Keratinocyte (primary cell): ENCODE data around the gene ZBTB38. TPM values are rescaled to one million over a fixed set of nuclear protein-coding genes. Genes with fewer than 3 reads are reported as not detected.

Source experiments
- DNase-seq: peaks from one replicate; pipeline ENCODE4 v3.0.0-alpha.2; 2011; ENCODE audit warnings: low read depth, missing footprints, low spot score
- FAIRE-seq: peaks from 2 replicates; lab custom pipeline; 2011; peaks lifted over from hg19 to GRCh38; lab: Jason Lieb, UNC
- H2AFZ ChIP-seq: 2 replicates; pipeline ENCODE4 v1.6.0; 2012; ENCODE audit warnings: low read length, control low read depth, inconsistent platforms; ENCODE audit not compliant: control insufficient read depth
- H3K27ac ChIP-seq: 2 replicates; pipeline ENCODE4 v1.5.1; 2011; ENCODE audit warnings: low read length; ENCODE audit not compliant: control insufficient read depth, insufficient read depth
- H3K27me3 ChIP-seq: 3 replicates; pipeline ENCODE4 v1.6.0; 2011; ENCODE audit warnings: low read length; ENCODE audit not compliant: control insufficient read depth, insufficient read depth; ENCODE audit errors: extremely low read depth
- H3K36me3 ChIP-seq, 2 experiments: 2 replicates in 1 of 2; 3 replicates in 1 of 2; pipeline ENCODE4 v1.5.1; 2011; ENCODE audit warnings: low read length in 2 of 2, mild to moderate bottlenecking in 1 of 2; ENCODE audit not compliant: control insufficient read depth in 2 of 2, insufficient read depth in 2 of 2; ENCODE audit errors: extremely low read depth in 1 of 2
- H3K4me1 ChIP-seq: 3 replicates; pipeline ENCODE4 v1.5.1; 2011; ENCODE audit warnings: low read length; ENCODE audit not compliant: control insufficient read depth, insufficient read depth; ENCODE audit errors: extremely low read depth
- H3K4me2 ChIP-seq: 3 replicates; pipeline ENCODE4 v1.6.0; 2011; ENCODE audit warnings: low read depth, low read length; ENCODE audit not compliant: control insufficient read depth, insufficient read depth; ENCODE audit errors: extremely low read depth
- H3K4me3 ChIP-seq, 3 experiments: fragments of 200-600 bp in 1 of 3; sonication (generic) in 1 of 3; 2 replicates in 2 of 3; 3 replicates in 1 of 3; pipeline ENCODE4 v1.5.1; 2011 to 2016; ENCODE audit warnings: low read length in 3 of 3, mild to moderate bottlenecking in 3 of 3, control low read depth in 2 of 3, inconsistent platforms in 1 of 3, low read depth in 1 of 3, mixed read lengths in 1 of 3, mixed run types in 1 of 3, moderate library complexity in 1 of 3; ENCODE audit not compliant: control insufficient read depth in 2 of 3, insufficient read depth in 2 of 3; ENCODE audit errors: extremely low read depth in 1 of 3
- H3K79me2 ChIP-seq: 2 replicates; pipeline ENCODE4 v1.6.0; 2012; ENCODE audit warnings: low read length; ENCODE audit not compliant: control insufficient read depth, insufficient read depth
- H3K9ac ChIP-seq: 3 replicates; pipeline ENCODE4 v1.6.0; 2011; ENCODE audit warnings: low read length; ENCODE audit not compliant: control insufficient read depth, insufficient read depth; ENCODE audit errors: extremely low read depth
- H3K9me1 ChIP-seq: 3 replicates; pipeline ENCODE4 v1.6.0; 2011; ENCODE audit warnings: low read length; ENCODE audit not compliant: control insufficient read depth, insufficient read depth; ENCODE audit errors: extremely low read depth
- H3K9me3 ChIP-seq: 2 replicates; pipeline ENCODE4 v1.5.1; 2012; ENCODE audit warnings: low read depth, low read length; ENCODE audit not compliant: control insufficient read depth
- H4K20me1 ChIP-seq: 3 replicates; pipeline ENCODE4 v1.6.0; 2011; ENCODE audit warnings: low read length; ENCODE audit not compliant: control insufficient read depth, insufficient read depth; ENCODE audit errors: extremely low read depth
- EZH2 ChIP-seq: IDR thresholded peaks from one replicate; pipeline ENCODE4 v1.6.1; 2012; ENCODE audit warnings: inconsistent platforms, mild to moderate bottlenecking, low read length, moderate library complexity
- dilution Hi-C: fragments of 300-500 bp; cut with MboI; formaldehyde crosslinking; loops from one replicate; pipeline ENCODE4 v1.7.0; 2020; ENCODE audit warnings: low sequenced_read_pairs; ENCODE audit not compliant: extremely low pct_ligation_motif_present
- polyA plus RNA-seq, 5 experiments: library from polyadenylated mRNA; depleted of rRNA in 3 of 5; stranded (reverse) in 3 of 5; stranded (forward) in 1 of 5; unstranded in 1 of 5; fragments of >200 nt; gene quantifications; 1 replicate in 1 of 5; 2 replicates in 3 of 5; 3 replicates in 1 of 5; pipeline versions ENCODE4 v1.2.1 to v1.2.3, GENCODE V29; 2011 to 2012; ENCODE audit warnings: missing spikeins in 2 of 5, low read depth in 1 of 5, low replicate concordance in 1 of 5
- TF ChIP-seq, protein P1 (sequence below), 3 experiments: IDR thresholded peaks in 1 of 3; conservative IDR thresholded peaks in 1 of 3; optimal IDR thresholded peaks in 1 of 3; 2 replicates in 2 of 3; 3 replicates in 1 of 3; pipeline versions ENCODE3 to v1.5.1; 2011; ENCODE audit warnings: low read length in 3 of 3, mild to moderate bottlenecking in 3 of 3, moderate library complexity in 2 of 3, control low read depth in 1 of 3, inconsistent platforms in 1 of 3; ENCODE audit not compliant: insufficient read depth in 2 of 3; ENCODE audit errors: extremely low read depth in 1 of 3

Gene ZBTB38
- polyA plus RNA-seq, 1 donor (not counting 4 experiments of a cell fraction or from before 2014, with no cell fraction given) = 34.9 TPM

DNA sequence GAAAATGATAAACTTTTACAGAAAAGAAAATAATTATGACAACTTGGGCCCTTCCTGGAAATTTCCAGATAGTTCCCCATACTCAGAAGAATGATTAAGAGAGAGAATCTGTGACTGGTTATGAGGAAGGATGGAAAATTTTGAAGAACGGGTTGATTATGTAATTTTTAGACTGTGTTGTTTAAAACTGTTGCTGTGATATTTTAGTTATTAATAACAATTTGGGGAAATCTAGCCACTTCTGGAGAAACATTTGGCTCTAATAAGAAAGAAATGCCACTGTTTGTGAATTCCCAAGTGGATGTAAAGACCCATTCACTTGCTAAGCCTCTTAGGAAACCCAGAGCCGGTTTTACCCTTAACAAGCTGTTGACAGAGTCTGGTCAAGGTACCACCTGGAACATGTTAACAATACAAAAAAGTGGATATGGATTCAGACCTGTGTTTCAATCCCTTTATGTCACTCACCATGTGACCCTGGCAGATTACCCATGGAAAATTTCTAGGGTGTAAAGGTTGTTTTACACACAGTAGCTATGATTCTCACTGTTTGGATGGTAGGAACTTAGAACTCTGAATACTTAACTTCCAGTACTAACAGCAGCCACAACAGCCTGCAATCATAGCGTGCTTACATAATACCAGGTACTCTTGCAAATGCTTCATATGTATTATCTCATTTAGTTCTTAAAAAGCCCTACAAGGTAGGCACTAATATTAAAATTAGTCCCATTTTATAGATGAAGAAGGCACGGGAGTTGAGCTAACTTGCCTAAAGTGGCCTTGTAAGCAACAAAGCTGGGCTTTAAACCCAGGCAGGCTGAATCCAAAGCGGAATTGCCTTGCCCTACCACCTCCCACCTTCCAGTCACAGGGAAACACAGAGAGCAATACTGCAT, 32.0 kb downstream of the ZBTB38 start:
- no peaks in the 10 kb centered on the region for H4K20me1 ChIP-seq
- peaks cover 11 to 13% of the 10 kb centered on the region in 2 experiments for H3K36me3 ChIP-seq
- peak overlapping the region; percentile 22 for H3K9ac ChIP-seq
- H3K79me2 ChIP-seq = peaks cover 18% of the 10 kb centered on the region
- H3K9me1 ChIP-seq = no peaks in the 10 kb centered on the region
- no peak for TF ChIP-seq EZH2
- TF ChIP-seq, protein P1, sequence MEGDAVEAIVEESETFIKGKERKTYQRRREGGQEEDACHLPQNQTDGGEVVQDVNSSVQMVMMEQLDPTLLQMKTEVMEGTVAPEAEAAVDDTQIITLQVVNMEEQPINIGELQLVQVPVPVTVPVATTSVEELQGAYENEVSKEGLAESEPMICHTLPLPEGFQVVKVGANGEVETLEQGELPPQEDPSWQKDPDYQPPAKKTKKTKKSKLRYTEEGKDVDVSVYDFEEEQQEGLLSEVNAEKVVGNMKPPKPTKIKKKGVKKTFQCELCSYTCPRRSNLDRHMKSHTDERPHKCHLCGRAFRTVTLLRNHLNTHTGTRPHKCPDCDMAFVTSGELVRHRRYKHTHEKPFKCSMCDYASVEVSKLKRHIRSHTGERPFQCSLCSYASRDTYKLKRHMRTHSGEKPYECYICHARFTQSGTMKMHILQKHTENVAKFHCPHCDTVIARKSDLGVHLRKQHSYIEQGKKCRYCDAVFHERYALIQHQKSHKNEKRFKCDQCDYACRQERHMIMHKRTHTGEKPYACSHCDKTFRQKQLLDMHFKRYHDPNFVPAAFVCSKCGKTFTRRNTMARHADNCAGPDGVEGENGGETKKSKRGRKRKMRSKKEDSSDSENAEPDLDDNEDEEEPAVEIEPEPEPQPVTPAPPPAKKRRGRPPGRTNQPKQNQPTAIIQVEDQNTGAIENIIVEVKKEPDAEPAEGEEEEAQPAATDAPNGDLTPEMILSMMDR (optimal IDR thresholded peaks at IDR 0.05 in 1 of 3, IDR thresholded peaks at IDR 0.05 in 1 of 3, conservative IDR thresholded peaks at IDR 0.05 in 1 of 3; ENCODE audit: extremely low read depth in 1 of 3, insufficient read depth in 2 of 3, low read length in 3 of 3) = no peak
- dilution Hi-C loops = no loop called here
- H3K27me3 ChIP-seq = no peaks in the 10 kb centered on the region
- H3K4me1 ChIP-seq = peaks cover 38% of the 10 kb centered on the region
- DNase-seq (no peak), FAIRE-seq (no peak)
- H3K4me2 ChIP-seq = peak overlapping the region; percentile 82
- H3K4me3 ChIP-seq = no peak overlapping the region
- no peaks in the 10 kb centered on the region for H3K9me3 ChIP-seq
- peak overlapping the region; percentile 3 for H2AFZ ChIP-seq
- H3K27ac ChIP-seq = peak overlapping the region; percentile 19

DNA sequence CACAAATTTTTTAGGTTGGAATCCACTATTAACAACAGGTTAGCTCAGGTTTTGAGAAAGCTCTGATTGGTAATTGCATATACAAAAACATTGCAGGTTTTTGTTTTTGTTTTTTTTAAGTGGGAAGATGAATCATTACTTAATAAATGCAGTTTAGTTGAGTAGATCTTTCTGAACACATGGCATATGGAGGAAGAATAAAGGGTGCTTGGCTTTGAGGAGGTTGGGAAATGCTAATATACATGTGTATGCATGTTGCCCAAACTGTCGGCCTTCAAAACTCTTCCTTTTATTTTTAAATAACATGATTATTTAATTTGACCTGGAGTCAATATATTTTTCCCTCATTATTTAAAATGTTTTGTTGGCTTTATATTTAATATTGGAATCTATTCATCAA, 32.8 kb downstream of the ZBTB38 start:
- H3K36me3 ChIP-seq = peaks cover 16 to 18% of the 10 kb centered on the region in 2 experiments
- H3K9me3 ChIP-seq = no peaks in the 10 kb centered on the region
- peak overlapping the region; percentile 82 for H3K4me2 ChIP-seq
- no peaks in the 10 kb centered on the region for H3K9me1 ChIP-seq
- no peak overlapping the region for H2AFZ ChIP-seq
- FAIRE-seq (no peak), DNase-seq (no peak)
- no peak overlapping the region for H3K9ac ChIP-seq
- peak overlapping the region; percentile 80 for H3K27ac ChIP-seq
- TF ChIP-seq, protein P1 (optimal IDR thresholded peaks at IDR 0.05 in 1 of 3, IDR thresholded peaks at IDR 0.05 in 1 of 3, conservative IDR thresholded peaks at IDR 0.05 in 1 of 3; ENCODE audit: extremely low read depth in 1 of 3, insufficient read depth in 2 of 3, low read length in 3 of 3) = no peak
- no peak for TF ChIP-seq EZH2
- H3K27me3 ChIP-seq = no peaks in the 10 kb centered on the region
- no peaks in the 10 kb centered on the region for H4K20me1 ChIP-seq
- peaks cover 25% of the 10 kb centered on the region for H3K79me2 ChIP-seq
- H3K4me1 ChIP-seq = peaks cover 46% of the 10 kb centered on the region
- dilution Hi-C loops = no loop called here
- H3K4me3 ChIP-seq = no peak overlapping the region
